Hematopoietic multipotent progenitor cell treated with erythropoietin and hydrocortisone succinate and interleukin-3 and kit ligand, for 6 days (in vitro differentiated cells): ENCODE data around the gene REEP6.
A peak's percentile ranks its signal among the peaks of the same experiment; 100 is the strongest.

Source experiments
- DNase-seq: peaks from one replicate; pipeline ENCODE4 v3.0.0-alpha.2; 2015

Gene REEP6

GRCh38 chr19:1491114-1491848 lies at the start of gene REEP6:
TSS of gene REEP6 (plus strand) at chr19:1491181. CDS start at chr19:1491270, 89 bp downstream.
- no peak for DNase-seq

GRCh38 chr19:1441677-1442438 lies 49.1 kb upstream of the REEP6 start:
- no peak for DNase-seq

GRCh38 chr19:1445185-1445931 lies 45.6 kb upstream of the REEP6 start:
- peak; percentile 80 for DNase-seq

- DNase-seq: peak; percentile 46
These were observed 44.9 kb upstream of the REEP6 start for GRCh38 chr19:1445932-1446712.

- peak; percentile 51 for DNase-seq
These were observed 44.1 kb upstream of the REEP6 start for GRCh38 chr19:1446713-1447481.

DNA sequence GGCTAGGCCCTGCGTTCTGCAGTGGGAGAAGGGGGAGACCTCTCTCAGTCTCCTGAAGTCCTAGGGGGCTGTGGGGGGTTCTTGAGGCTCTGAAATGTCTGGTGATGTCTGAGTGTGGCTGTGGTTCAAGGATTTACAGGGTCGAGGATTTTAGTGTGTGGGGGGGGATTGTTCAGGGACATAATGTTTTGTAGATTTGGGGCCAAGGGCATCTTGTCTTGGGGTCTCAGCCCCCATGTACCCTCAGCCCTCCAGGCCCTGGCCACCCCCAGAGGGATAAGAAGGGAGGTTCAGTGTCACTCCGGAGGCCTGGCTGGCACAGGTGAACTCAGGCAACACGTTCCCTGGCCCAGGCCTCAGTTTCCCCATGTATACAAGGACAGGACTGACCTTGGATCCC lies 43.5 kb upstream of the REEP6 start:
- DNase-seq: no peak

- DNase-seq: no peak
These were observed 43.0 kb upstream of the REEP6 start for GRCh38 chr19:1447944-1448343.

DNA sequence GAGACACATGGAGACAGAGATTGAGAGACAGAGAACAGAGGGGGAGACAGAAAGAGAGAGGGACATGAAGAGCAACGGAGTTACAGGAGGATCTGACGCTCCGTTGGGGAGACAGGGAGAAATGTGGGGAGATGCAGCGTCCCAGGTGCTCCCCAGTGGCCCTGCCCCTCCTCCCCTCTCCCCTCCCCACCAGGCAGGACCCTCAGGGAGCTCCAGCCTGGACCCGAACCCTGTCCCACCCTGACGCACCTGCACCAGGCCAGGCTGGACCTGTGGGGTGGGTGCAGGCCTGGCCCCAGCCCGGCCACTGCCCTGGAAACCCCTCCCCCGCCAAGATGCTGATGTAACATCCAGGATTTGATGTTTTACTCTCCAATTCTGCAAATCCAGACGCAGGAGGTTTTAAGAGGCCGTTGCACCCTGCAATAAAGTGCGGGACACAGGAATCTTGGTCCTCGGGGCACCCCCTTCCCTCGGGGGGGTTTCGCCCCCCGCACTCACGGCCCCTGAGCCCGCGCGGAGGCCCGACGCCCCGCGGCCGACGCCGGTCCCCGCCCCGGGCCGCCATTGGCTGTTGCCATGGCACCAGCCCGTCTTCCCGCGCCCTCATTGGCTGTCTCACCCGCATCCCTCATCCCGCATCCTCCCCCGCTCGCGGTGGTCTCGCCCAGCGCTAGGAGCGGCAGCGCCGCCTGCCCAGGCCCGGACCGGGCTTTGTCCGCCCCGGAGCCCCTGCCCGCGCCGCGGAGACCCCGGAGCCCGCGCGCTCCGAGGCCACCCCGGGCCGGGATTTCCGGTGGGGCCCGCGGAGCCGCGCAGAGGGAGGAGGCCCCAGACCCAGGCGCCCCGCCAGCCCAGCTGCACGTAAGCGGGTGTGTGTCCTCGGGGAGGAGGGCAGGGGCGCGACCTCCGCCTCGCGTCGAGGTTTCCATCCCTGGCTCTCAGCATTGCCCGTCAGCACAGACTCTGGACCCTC lies 41.2 kb upstream of the REEP6 start, which contains the start of gene APC2:
APC2 (plus strand) TSS at position 655 of the 976 bp plus-strand sequence. CDS start 2,881 bp downstream, outside the sequence.
- DNase-seq: peak; percentile 64

DNA sequence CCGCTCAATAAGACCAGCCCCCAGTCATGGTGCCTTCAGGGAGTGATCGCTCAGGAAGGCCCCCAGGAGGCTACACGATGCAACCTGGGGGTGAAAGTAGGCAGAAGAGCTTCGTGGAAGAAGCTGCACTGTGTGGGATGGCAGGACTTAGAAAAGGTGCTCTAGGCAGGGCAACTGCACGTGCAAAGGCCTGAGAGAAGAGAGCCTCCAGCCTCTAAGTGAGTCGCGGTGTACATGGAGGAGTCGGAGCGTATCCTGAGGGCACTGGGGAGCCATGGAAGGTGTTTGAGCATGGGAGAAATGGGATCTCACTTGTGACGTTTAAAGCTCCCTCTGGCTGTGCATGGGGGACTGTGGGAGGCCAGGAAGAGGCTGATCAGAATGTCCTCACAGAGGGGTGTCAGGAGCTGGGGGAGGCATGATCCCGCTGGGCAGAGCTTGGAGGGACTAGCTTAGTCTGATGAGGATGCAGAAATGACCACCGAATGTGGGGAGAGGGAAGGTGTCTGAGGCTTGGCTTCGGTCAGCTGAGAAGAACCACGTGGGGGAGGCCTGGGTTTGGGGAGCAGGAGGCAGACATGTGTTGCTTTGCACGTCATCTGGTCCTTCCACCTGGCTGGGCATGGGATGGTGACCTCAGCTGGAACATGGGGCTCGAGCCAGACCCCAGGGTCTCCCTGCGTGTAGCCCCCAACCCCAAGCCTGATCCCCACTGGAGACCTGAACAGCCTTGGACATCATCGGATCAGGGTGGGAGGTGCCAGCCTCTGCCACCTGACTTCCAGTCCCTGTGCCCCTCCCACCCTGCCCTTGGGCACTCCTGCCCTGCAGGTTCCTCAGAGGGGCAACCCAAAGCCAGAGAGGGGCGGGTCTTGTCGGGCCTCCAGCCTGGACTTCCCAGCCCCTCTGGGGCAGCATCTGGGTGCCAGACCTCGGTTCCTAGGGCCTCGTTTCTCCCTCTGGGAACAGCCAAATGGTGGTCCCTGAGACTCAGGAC lies 39.9 kb upstream of the REEP6 start:
- DNase-seq: no peak

DNA sequence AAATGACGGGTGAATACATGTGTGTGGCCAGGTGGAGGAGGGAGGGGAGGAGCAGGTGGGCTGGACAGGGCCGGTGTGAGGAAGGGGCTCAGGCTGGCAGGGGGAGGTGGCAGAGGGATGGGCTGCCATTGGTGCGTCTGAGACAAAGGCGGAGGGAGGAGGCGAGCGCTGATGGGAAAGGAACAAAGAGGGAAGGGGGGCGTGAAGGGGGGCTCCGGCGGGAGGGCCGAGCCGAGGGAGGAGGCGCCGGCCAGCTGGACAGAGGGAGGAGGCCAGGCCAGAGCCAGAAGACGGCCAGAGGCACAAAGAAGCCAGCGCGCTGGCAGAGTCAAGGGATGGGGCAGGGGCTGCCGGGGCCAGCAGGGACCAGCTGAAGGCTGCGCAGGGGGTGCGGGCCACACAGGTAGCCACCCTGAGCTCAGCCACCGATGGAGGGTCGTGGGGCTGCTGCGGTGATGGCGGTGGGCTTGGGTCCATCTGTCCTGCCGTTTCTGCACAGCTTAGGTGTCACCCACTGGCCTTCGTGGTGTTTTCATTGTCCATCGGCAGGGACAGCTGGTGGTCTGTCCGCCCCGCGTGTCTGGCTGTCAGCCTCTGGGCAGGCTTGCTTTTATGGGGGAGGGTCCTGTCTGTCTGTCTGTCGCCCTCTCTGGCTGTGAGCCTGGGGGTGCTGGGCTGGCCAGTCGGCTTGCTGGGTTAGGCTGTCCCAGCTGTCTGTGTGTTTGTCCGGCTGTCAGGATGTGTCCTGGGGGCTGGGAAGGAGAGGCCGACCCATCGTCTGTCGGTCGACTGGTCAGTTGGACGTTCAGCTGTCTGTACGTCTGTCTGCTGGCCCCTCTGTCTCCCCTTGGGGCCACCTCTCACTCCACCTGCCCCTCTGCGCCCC lies 38.8 kb upstream of the REEP6 start:
- no peak for DNase-seq

DNA sequence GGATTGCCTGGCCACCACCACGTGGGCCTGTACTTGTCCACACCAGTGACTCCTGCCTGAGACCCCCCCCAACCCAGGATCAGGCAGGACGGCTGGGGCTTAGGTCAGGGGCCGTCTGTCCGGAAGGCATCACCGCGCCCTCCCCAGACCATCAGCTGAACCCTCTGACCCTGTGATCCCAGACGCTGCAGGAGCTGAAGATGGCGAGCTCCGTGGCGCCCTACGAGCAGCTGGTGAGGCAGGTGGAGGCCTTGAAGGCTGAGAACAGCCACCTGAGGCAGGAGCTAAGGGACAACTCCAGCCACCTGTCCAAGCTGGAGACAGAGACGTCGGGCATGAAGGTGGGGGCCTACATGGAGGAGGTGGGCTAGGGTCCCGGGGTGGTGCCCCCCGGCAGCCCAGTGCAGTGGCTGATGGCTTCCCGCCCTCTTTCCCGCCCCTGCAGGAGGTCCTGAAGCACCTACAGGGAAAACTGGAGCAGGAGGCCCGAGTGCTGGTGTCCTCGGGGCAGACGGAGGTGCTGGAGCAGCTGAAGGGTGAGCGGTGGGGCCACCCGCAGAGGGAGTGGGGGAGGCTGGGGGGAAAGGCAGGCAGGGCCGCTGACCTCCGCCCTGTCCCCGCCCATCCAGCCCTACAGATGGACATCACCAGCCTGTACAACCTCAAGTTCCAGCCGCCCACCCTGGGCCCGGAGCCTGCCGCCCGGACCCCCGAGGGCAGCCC lies 38.0 kb upstream of the REEP6 start:
- DNase-seq: no peak

- DNase-seq: no peak
These were observed 37.2 kb upstream of the REEP6 start for GRCh38 chr19:1453525-1454364.

DNA sequence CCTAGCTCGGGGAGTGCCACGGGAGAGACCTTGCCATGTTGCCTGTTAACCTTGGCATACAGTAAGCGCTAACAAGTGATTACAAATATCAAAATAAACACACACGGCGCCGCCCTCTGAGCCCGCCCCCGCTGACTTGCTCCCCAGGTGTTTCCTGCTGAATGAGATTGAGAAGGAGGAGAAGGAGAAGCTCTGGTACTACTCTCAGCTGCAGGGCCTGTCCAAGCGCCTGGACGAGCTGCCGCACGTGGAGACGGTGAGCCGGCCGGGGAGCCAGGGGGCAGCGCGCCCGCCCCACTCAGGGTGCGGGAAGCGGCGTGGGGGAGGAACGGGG lies 36.0 kb upstream of the REEP6 start:
- peak; percentile 70 for DNase-seq

GRCh38 chr19:1455336-1456120 lies 35.5 kb upstream of the REEP6 start:
- peak; percentile 92 for DNase-seq

DNA sequence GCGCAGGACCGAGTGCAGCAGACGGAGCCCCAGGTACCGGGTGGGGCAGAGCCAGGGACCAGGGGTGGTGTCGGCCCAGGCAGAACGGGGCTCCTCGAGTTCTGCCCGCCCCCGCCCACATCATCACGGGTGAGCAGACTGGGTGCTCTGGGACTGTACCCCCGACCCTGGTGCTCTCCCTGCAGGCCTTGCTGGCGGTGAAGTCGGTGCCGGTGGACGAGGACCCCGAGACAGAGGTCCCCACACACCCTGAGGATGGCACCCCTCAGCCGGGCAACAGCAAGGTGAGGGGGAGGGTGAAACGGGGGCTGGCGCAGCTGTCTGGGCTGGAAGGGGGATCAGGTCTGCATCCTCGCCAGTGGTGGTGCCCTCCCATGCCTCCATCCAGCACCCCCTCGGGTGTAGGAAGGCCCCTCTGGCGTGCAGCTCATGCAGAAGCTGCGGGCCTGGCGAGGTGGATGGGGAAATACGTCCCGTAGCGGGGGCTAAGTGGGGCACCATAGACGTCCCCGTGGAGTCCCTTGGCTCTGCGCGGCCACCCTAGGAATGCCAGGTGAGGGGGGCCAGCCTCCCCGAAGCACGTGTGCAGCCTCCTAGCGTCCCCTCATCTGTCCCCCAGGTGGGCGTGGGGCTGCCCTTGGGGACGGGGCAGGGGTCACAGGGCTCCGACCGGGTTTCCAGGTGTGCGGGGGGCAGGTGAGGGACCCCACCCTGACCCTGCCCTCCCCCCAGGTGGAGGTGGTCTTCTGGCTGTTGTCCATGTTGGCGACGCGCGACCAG lies 34.7 kb upstream of the REEP6 start:
- no peak for DNase-seq
